ENCODE results near the gene SLC39A3. TPM values are rescaled to one million over a fixed set of nuclear protein-coding genes. Genes with fewer than 3 reads are reported as not detected.

SLC39A3 gene
- total and polyA plus RNA-seq, 2 experiments from 2014 or later, result 33.5 to 47.4 TPM

- Histone ChIP-seq H3K9me2 (ENCODE audit: insufficient read depth) (no peaks in the 10 kb centered on the region), H3K4me2 (no peak overlapping the region), H3K79me2 (replicated peaks; ENCODE audit: insufficient read depth) (no peaks in the 10 kb centered on the region), H2AFZ (no peak overlapping the region), H3K27me3 (ENCODE audit: insufficient read depth) (no peaks in the 10 kb centered on the region), H3K36me3 (ENCODE audit: insufficient read depth) (no peaks in the 10 kb centered on the region), H3K27ac (ENCODE audit: low read depth) (no peak overlapping the region), H3K4me1 (ENCODE audit: insufficient read depth) (no peaks in the 10 kb centered on the region), H4K20me1 (replicated peaks; ENCODE audit: insufficient read depth) (peaks cover 3% of the 10 kb centered on the region; the same call in 1 of the 2 replicates), H3F3A (replicated peaks; ENCODE audit: low read depth) (no peaks in the 10 kb centered on the region), H3K4me3 (no peak overlapping the region)
- H3K27ac Mint-ChIP-seq, result no peak overlapping the region
- no peaks in the 10 kb centered on the region for H3K4me1 Mint-ChIP-seq
- H3K4me3 Mint-ChIP-seq, result no peak overlapping the region
- DNase-seq (ENCODE audit: low spot score) (no peak), ATAC-seq (no peak)
- no peaks in the 10 kb centered on the region for H3K9me3 Mint-ChIP-seq
- TF ChIP-seq JUNB (IDR thresholded peaks at IDR 0.05; ENCODE audit: unreplicated experiment) (no peak), EZH2 (IDR thresholded peaks at IDR 0.05; ENCODE audit: low read depth, unreplicated experiment) (no peak), NANOG (IDR thresholded peaks at IDR 0.05; ENCODE audit: borderline replicate concordance) (no peak), ZNF462 (CRISPR knock-in tag; IDR thresholded peaks at IDR 0.05) (no peak), POLR2AphosphoS5 (IDR thresholded peaks at IDR 0.05; ENCODE audit: low read depth) (no peak), ZNF114 (CRISPR knock-in tag; IDR thresholded peaks at IDR 0.05) (no peak), ZNF331 (CRISPR knock-in tag; IDR thresholded peaks at IDR 0.05; ENCODE audit: low read depth) (no peak), EZH2phosphoT487 (IDR thresholded peaks at IDR 0.05; ENCODE audit: unreplicated experiment) (no peak), STAT1 (IDR thresholded peaks at IDR 0.05; ENCODE audit: unreplicated experiment) (no peak), CREB1 (CRISPR knock-in tag; IDR thresholded peaks at IDR 0.05; ENCODE audit: low read depth) (no peak)
- TF ChIP-seq, protein P1, sequence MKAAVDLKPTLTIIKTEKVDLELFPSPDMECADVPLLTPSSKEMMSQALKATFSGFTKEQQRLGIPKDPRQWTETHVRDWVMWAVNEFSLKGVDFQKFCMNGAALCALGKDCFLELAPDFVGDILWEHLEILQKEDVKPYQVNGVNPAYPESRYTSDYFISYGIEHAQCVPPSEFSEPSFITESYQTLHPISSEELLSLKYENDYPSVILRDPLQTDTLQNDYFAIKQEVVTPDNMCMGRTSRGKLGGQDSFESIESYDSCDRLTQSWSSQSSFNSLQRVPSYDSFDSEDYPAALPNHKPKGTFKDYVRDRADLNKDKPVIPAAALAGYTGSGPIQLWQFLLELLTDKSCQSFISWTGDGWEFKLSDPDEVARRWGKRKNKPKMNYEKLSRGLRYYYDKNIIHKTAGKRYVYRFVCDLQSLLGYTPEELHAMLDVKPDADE (IDR thresholded peaks at IDR 0.05), result no peak
- TF ChIP-seq, protein P2, sequence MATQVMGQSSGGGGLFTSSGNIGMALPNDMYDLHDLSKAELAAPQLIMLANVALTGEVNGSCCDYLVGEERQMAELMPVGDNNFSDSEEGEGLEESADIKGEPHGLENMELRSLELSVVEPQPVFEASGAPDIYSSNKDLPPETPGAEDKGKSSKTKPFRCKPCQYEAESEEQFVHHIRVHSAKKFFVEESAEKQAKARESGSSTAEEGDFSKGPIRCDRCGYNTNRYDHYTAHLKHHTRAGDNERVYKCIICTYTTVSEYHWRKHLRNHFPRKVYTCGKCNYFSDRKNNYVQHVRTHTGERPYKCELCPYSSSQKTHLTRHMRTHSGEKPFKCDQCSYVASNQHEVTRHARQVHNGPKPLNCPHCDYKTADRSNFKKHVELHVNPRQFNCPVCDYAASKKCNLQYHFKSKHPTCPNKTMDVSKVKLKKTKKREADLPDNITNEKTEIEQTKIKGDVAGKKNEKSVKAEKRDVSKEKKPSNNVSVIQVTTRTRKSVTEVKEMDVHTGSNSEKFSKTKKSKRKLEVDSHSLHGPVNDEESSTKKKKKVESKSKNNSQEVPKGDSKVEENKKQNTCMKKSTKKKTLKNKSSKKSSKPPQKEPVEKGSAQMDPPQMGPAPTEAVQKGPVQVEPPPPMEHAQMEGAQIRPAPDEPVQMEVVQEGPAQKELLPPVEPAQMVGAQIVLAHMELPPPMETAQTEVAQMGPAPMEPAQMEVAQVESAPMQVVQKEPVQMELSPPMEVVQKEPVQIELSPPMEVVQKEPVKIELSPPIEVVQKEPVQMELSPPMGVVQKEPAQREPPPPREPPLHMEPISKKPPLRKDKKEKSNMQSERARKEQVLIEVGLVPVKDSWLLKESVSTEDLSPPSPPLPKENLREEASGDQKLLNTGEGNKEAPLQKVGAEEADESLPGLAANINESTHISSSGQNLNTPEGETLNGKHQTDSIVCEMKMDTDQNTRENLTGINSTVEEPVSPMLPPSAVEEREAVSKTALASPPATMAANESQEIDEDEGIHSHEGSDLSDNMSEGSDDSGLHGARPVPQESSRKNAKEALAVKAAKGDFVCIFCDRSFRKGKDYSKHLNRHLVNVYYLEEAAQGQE (IDR thresholded peaks at IDR 0.05; ENCODE audit: unreplicated experiment), result no peak
- peaks cover 19% of the 10 kb centered on the region for H3K27me3 Mint-ChIP-seq (ENCODE audit: insufficient read depth, low read depth, poor library complexity)
- no peaks in the 10 kb centered on the region for H3K36me3 Mint-ChIP-seq (ENCODE audit: low read depth)
Observed at GRCh38 chr19:2694196-2694595, 45.6 kb downstream of the SLC39A3 start.

Data from GM23338 (cell line).